ENCODE results near the gene LRFN3.

DNA sequence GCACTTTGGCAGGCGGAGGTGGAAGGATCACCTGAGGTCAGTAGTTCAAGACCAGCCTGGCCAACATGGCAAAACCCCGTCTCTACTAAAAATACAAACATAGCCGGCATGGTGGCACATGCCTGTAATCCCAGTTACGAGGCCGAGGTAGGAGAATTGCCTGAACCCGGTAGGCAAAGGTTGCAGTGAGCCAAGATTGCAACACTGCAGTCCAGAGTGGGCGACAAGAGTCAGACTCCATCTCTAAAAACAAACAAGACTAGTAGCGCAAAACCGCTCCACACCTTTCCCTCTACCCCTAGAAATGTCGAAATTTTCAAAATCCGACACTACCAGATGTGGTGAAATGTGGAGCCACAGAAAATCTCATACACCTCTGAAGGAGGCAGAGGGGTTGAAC lies 16.9 kb upstream of the LRFN3 start:
- TF ChIP-seq, protein P1, sequence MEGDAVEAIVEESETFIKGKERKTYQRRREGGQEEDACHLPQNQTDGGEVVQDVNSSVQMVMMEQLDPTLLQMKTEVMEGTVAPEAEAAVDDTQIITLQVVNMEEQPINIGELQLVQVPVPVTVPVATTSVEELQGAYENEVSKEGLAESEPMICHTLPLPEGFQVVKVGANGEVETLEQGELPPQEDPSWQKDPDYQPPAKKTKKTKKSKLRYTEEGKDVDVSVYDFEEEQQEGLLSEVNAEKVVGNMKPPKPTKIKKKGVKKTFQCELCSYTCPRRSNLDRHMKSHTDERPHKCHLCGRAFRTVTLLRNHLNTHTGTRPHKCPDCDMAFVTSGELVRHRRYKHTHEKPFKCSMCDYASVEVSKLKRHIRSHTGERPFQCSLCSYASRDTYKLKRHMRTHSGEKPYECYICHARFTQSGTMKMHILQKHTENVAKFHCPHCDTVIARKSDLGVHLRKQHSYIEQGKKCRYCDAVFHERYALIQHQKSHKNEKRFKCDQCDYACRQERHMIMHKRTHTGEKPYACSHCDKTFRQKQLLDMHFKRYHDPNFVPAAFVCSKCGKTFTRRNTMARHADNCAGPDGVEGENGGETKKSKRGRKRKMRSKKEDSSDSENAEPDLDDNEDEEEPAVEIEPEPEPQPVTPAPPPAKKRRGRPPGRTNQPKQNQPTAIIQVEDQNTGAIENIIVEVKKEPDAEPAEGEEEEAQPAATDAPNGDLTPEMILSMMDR (IDR thresholded peaks at IDR 0.05; ENCODE audit: low read length): no peak
- TF ChIP-seq EZH2phosphoT487 (IDR thresholded peaks at IDR 0.05; ENCODE audit: low read length): no peak
